Measurements from ENCODE around the gene ZBTB38. TPM values are rescaled to one million over a fixed set of nuclear protein-coding genes. Genes with fewer than 3 reads are reported as not detected.

The ZBTB38 gene
- total and polyA plus RNA-seq, 2 donors (not counting 3 experiments of a cell fraction or from before 2014, with no cell fraction given), result 31.1 to 85.2 TPM

DNA sequence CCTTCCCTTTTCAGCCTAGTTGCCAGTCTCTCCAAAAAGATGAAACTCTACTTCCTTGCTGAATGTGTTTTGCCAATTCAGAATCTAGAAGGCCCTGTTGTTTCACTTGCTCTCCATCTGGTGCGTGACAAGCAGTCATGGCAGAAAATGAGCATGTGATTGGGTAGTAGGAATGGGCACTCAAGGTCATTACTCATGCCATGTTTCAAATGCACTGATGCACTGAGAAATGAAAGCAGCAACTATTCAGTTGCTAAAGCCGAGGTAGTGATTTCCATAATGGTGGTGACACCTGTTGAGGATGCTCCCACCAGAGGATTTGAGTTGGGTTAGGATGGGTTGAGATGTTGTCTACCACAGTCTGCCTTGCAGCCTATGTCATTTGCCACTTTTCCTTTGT lies 12.7 kb downstream of the ZBTB38 start:
- no peak for DNase-seq (ENCODE audit: low read depth, low spot score)
- no peak overlapping the region for H2AFZ ChIP-seq (ENCODE audit: low read depth, low read length)
- H3K27me3 ChIP-seq (ENCODE audit: control insufficient read depth in 2 of 2, insufficient read depth in 2 of 2, low read length in 2 of 2), result no peaks in the 10 kb centered on the region
- TF ChIP-seq MYC (IDR thresholded peaks at IDR 0.05; ENCODE audit: low read depth, low read length) (no peak), POLR2AphosphoS5 (IDR thresholded peaks at IDR 0.05; ENCODE audit: insufficient read depth, low read depth, low read length) (no peak), FOS (IDR thresholded peaks at IDR 0.05; ENCODE audit: borderline replicate concordance, insufficient read depth, low read length) (no peak), EZH2 (IDR thresholded peaks at IDR 0.05; ENCODE audit: borderline replicate concordance, low read depth, low read length, severe bottlenecking) (no peak), JUN (IDR thresholded peaks at IDR 0.05; ENCODE audit: borderline replicate concordance, insufficient read depth, insufficient read length, low read depth) (no peak), POLR2A (IDR thresholded peaks at IDR 0.05; ENCODE audit: low read depth, low read length) (no peak), GATA2 (IDR thresholded peaks at IDR 0.05; ENCODE audit: insufficient read depth, insufficient read length, low read depth, low read length) (no peak), CTCF (IDR thresholded peaks at IDR 0.05; ENCODE audit: extremely low read depth in 1 of 2, insufficient read depth in 1 of 2, low read depth in 1 of 2, low read length in 2 of 2) (no peak)
- TF ChIP-seq, protein P1, sequence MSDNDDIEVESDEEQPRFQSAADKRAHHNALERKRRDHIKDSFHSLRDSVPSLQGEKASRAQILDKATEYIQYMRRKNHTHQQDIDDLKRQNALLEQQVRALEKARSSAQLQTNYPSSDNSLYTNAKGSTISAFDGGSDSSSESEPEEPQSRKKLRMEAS (IDR thresholded peaks at IDR 0.05; ENCODE audit: insufficient read depth, insufficient read length), result no peak
- H3K4me1 ChIP-seq (ENCODE audit: control insufficient read depth, extremely low read depth, insufficient read depth, low read length), result no peaks in the 10 kb centered on the region
- no peaks in the 10 kb centered on the region for H3K9me3 ChIP-seq (replicated peaks; ENCODE audit: control insufficient read depth, insufficient read depth, low read length)
- no peaks in the 10 kb centered on the region for H4K20me1 ChIP-seq (replicated peaks; ENCODE audit: control insufficient read depth, extremely low read depth, insufficient read depth, low read length)
- H3K36me3 ChIP-seq (ENCODE audit: control insufficient read depth in 2 of 2, extremely low read depth in 1 of 2, insufficient read depth in 2 of 2, low read length in 2 of 2), result peaks cover 7 to 19% of the 10 kb centered on the region in 2 experiments
- no TSS peak for BruUV-seq (replicated peaks)
- intact Hi-C loops (cut with micrococcal nuclease), result no loop called here
- H3K4me3 ChIP-seq (replicated peaks in 1 of 3; ENCODE audit: insufficient read depth in 1 of 3, low read depth in 1 of 3, low read length in 3 of 3), result no peak overlapping the region
- no peak overlapping the region for H3K27ac ChIP-seq (ENCODE audit: insufficient read depth, low read depth, low read length)
- H3K79me2 ChIP-seq (ENCODE audit: control insufficient read depth, insufficient read depth, low read length), result peaks cover 18% of the 10 kb centered on the region
- ChIA-PET CTCF (interaction anchor here (1.1 to 2.8 kb wide), 3 partner anchors 20 to 74 kb away, joined by 3 to 12 read pairs (median 8); no protein-coding TSS in a partner anchor), POLR2A (no interaction called here)
- H3K9me1 ChIP-seq (replicated peaks; ENCODE audit: control insufficient read depth, extremely low read depth, insufficient read depth, low read length), result no peaks in the 10 kb centered on the region
- no peak overlapping the region for H3K9ac ChIP-seq (replicated peaks; ENCODE audit: extremely low read depth, insufficient read depth, low read length)
- dilution Hi-C loops (cut with MboI; ENCODE audit: extremely low pct_ligation_motif_present, low sequenced_read_pairs), result no loop called here
- no peak overlapping the region for H3K4me2 ChIP-seq (ENCODE audit: insufficient read depth, low read length)
- no peak for FAIRE-seq

Data from endothelial cell of umbilical vein (primary cell).